Measurements from ENCODE around the gene GRAP2. TPM values are rescaled to one million over a fixed set of nuclear protein-coding genes. Genes with fewer than 3 reads are reported as not detected.
"Not testable (repeated sequence)": the region's sequence is repeated elsewhere in the genome, so short reads cannot be mapped to it uniquely, and the experiment has no call there.

Gene GRAP2
- polyA plus RNA-seq, 1 of the 3 experiments (the other 2 are of a cell fraction): 0.13 TPM

GRCh38 chr22:39872548-39872947, 28.3 kb upstream of the GRAP2 start (continued):
- no peak for TF ChIP-seq ZBTB33 (IDR thresholded peaks at IDR 0.05; ENCODE audit: borderline replicate concordance, low read depth)
- TF ChIP-seq TEAD4 (IDR thresholded peaks at IDR 0.05; ENCODE audit: borderline replicate concordance, insufficient read depth): no peak
- TF ChIP-seq JUND (IDR thresholded peaks at IDR 0.05): no peak

- WGBS (ENCODE audit: low lambda C conversion rate): 14% methylated on average over 1 of the region's 1 CpG
Measured at GRCh38 chr22:39873965-39874364, 26.9 kb upstream of the GRAP2 start.

GRCh38 chr22:39875176-39875885, 25.6 kb upstream of the GRAP2 start:
- H3K27ac ChIP-seq (ENCODE audit: low read depth in 2 of 2, low read length in 1 of 2); CTCF ChIA-PET; H3K4me2 ChIP-seq; DNase-seq; H3K36me3 ChIP-seq (replicated peaks in 1 of 2; ENCODE audit: control insufficient read depth in 1 of 2, insufficient read depth in 2 of 2, low read length in 1 of 2); H4K20me1 ChIP-seq (ENCODE audit: insufficient read depth); H3K9me3 ChIP-seq; H3K79me2 ChIP-seq (ENCODE audit: insufficient read depth); H3K9me2 ChIP-seq; POLR2A ChIA-PET; H3F3A ChIP-seq (replicated peaks; ENCODE audit: insufficient read depth); H3K9ac ChIP-seq; H3K27me3 ChIP-seq (ENCODE audit: insufficient read depth); H3K4me1 ChIP-seq (ENCODE audit: control insufficient read depth in 1 of 2, insufficient read depth in 2 of 2, low read depth in 1 of 2, low read length in 1 of 2); H2AFZ ChIP-seq (ENCODE audit: low read depth): not testable (repeated sequence)
- peak overlapping the region in 1 of 2 experiments; percentile 24; a peak in 1 of 4 replicates for H3K4me3 ChIP-seq (ENCODE audit: low read depth in 2 of 2, low read length in 1 of 2)
- WGBS (ENCODE audit: low lambda C conversion rate): 87% methylated on average over 8 of the region's 42 CpGs

More at GRCh38 chr22:39873965-39874364, 26.9 kb upstream of the GRAP2 start:
- Histone ChIP-seq H3K4me3 (ENCODE audit: low read depth in 2 of 2, low read length in 1 of 2) (no peak overlapping the region), H3K9me2 (no peaks in the 10 kb centered on the region), H3K4me2 (no peak overlapping the region), H3K9ac (no peak overlapping the region), H4K20me1 (ENCODE audit: insufficient read depth) (no peaks in the 10 kb centered on the region), H3K9me3 (no peaks in the 10 kb centered on the region), H3K79me2 (ENCODE audit: insufficient read depth) (no peaks in the 10 kb centered on the region), H3K27ac (ENCODE audit: low read depth in 2 of 2, low read length in 1 of 2) (no peak overlapping the region), H3F3A (replicated peaks; ENCODE audit: insufficient read depth) (no peaks in the 10 kb centered on the region), H2AFZ (ENCODE audit: low read depth) (no peak overlapping the region), H3K36me3 (replicated peaks in 1 of 2; ENCODE audit: control insufficient read depth in 1 of 2, insufficient read depth in 2 of 2, low read length in 1 of 2) (no peaks in the 10 kb centered on the region), H3K4me1 (ENCODE audit: control insufficient read depth in 1 of 2, insufficient read depth in 2 of 2, low read depth in 1 of 2, low read length in 1 of 2) (no peaks in the 10 kb centered on the region), H3K27me3 (ENCODE audit: insufficient read depth) (no peaks in the 10 kb centered on the region)
- no peak for DNase-seq
- ChIA-PET CTCF (no interaction called here), POLR2A (no interaction called here)
- TF ChIP-seq NRF1 (IDR thresholded peaks at IDR 0.05; ENCODE audit: low read depth, low read length) (no peak), TAF1 (IDR thresholded peaks at IDR 0.05; ENCODE audit: borderline replicate concordance, low read depth, low read length) (no peak), REST (IDR thresholded peaks at IDR 0.05; ENCODE audit: low read depth, low read length) (no peak), GATA2 (CRISPR knock-in tag; IDR thresholded peaks at IDR 0.05) (no peak), EP300 (IDR thresholded peaks at IDR 0.05; ENCODE audit: borderline replicate concordance in 1 of 2, low read depth in 1 of 2, low read length in 1 of 2) (no peak), SIN3A (IDR thresholded peaks at IDR 0.05; ENCODE audit: borderline replicate concordance, low read depth, low read length) (no peak), CHD2 (IDR thresholded peaks at IDR 0.05; ENCODE audit: low read length, partially characterized antibody) (no peak)
